ENCODE results near the gene NPW. TPM values are rescaled to one million over a fixed set of nuclear protein-coding genes. Genes with fewer than 3 reads are reported as not detected.
A peak's percentile ranks its signal among the peaks of the same experiment; 100 is the strongest.

Gene NPW
- total and polyA plus RNA-seq, 2 experiments from 2014 or later: 3.0 TPM; not detected in 1

DNA sequence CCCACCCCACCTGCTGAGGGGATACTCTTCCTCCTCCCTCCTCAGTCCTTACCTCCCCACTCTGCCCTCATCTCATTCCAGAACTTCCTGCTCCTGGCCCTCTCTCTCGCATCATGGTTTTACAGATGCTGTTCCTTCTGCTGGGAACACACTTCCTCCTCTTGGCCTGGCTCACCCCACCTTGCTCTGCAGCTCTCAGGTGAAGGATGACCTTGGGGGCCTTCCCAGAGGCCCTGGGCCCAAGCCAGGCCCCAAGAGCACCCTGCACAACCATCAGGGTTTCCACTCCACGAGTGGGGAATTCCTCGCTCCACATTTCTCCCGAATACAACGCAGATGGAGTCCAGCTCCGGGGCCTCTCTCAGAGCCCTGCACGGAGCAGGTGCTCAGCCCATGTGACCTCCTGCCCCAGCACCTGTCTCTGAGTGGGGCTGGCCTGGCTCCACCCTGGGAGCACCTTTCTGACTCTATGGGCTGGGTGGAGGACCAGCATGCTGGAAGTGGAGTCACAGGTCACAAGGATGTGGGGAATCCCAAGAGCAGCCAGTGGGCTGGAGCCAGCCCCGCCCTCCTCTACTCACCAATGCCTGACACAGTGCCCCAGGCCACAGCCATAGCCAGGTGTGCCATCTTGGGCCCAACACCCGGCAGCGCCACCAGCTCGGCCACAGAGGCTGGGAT lies 23.5 kb downstream of the NPW start:
- Histone ChIP-seq H3K4me2 (ENCODE audit: unreplicated experiment) (no peak overlapping the region), H2AFZ (no peak overlapping the region), H3K27me3 (replicated peaks; ENCODE audit: insufficient read depth) (no peaks in the 10 kb centered on the region), H3K4me1 (ENCODE audit: insufficient read depth) (peaks cover 7% of the 10 kb centered on the region), H3K9me2 (ENCODE audit: insufficient read depth) (no peaks in the 10 kb centered on the region), H3K4me3 (no peak overlapping the region), H3K36me3 (ENCODE audit: low read depth) (no peaks in the 10 kb centered on the region), H3F3A (ENCODE audit: insufficient read depth) (no peaks in the 10 kb centered on the region), H3K9me3 (ENCODE audit: low read depth) (no peaks in the 10 kb centered on the region), H3K27ac (no peak overlapping the region), H3K79me2 (ENCODE audit: insufficient read depth) (peaks cover 3% of the 10 kb centered on the region), H3K9ac (no peak overlapping the region), H4K20me1 (ENCODE audit: insufficient read depth) (no peaks in the 10 kb centered on the region)
- 96 to 97% methylated on average over 11 of the region's 11 CpGs for WGBS, 2 experiments (ENCODE audit: low coverage in 1 of 2, low lambda C conversion rate in 2 of 2, missing lambda C conversion rate in 2 of 2)
- no peak for TF ChIP-seq EZH2 (IDR thresholded peaks at IDR 0.05; ENCODE audit: insufficient read depth, poor library complexity, severe bottlenecking)
- no peak for TF ChIP-seq EZH2phosphoT487 (IDR thresholded peaks at IDR 0.05; ENCODE audit: insufficient read depth, low read depth)
- DNase-seq: no peak
- in situ Hi-C loops (cut with MboI): no loop called here

DNA sequence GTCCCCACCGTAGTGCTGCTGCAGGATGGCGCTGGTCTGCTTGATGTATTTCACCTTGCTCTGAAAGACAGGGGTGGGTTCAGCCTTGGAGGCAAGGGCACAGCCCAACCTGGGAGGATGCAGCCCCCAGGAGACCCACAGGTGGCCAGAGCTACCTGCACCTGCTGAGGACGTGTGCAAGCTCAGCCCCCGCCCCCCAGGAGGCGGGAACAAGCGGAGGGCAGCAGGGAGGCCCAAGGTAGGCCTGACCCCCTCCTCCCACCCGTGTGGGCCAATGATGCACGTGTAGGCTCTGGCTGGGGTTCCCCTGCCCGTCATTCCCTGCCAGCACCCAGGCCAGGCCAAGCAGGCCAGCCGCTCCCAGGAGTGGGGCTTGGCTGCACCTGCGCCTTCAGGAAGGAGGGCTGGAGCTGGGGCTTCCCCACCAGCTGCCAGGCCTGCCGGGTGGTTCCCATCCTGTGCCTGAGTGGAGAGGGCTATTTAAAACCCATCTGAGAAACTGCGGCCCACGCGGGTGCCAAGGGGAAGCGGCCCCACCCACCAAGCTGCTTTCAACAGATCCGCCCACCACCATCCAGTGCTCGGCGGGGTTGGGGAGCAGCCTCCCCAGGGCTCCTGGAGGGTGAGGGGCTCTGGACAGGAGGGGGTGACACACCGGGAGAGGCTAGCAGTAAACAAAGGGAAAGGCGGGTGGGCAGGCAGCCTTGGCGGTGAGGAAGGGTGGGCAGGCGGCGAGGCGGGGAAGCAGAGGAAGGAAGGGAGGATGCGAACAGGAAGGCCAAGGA lies 24.3 kb downstream of the NPW start:
- Histone ChIP-seq H3K4me3 (no peak overlapping the region), H3K4me1 (ENCODE audit: insufficient read depth) (peaks cover 7% of the 10 kb centered on the region), H3K36me3 (ENCODE audit: low read depth) (no peaks in the 10 kb centered on the region), H3K9me3 (ENCODE audit: low read depth) (no peaks in the 10 kb centered on the region), H3K27me3 (replicated peaks; ENCODE audit: insufficient read depth) (no peaks in the 10 kb centered on the region), H3K79me2 (ENCODE audit: insufficient read depth) (peaks cover 11% of the 10 kb centered on the region), H4K20me1 (ENCODE audit: insufficient read depth) (no peaks in the 10 kb centered on the region), H3K4me2 (ENCODE audit: unreplicated experiment) (no peak overlapping the region), H3F3A (ENCODE audit: insufficient read depth) (no peaks in the 10 kb centered on the region), H2AFZ (no peak overlapping the region), H3K9me2 (ENCODE audit: insufficient read depth) (no peaks in the 10 kb centered on the region), H3K27ac (no peak overlapping the region), H3K9ac (no peak overlapping the region)
- in situ Hi-C loops (cut with MboI): no loop called here
- no peak for TF ChIP-seq EZH2phosphoT487 (IDR thresholded peaks at IDR 0.05; ENCODE audit: insufficient read depth, low read depth)
- no peak for TF ChIP-seq EZH2 (IDR thresholded peaks at IDR 0.05; ENCODE audit: insufficient read depth, poor library complexity, severe bottlenecking)
- 80% methylated on average over 23 to 26 of the region's 26 CpGs for whole genome bisulfite sequencing, 2 experiments (ENCODE audit: low coverage in 1 of 2, low lambda C conversion rate in 2 of 2, missing lambda C conversion rate in 2 of 2)
- no peak for DNase-seq

DNA sequence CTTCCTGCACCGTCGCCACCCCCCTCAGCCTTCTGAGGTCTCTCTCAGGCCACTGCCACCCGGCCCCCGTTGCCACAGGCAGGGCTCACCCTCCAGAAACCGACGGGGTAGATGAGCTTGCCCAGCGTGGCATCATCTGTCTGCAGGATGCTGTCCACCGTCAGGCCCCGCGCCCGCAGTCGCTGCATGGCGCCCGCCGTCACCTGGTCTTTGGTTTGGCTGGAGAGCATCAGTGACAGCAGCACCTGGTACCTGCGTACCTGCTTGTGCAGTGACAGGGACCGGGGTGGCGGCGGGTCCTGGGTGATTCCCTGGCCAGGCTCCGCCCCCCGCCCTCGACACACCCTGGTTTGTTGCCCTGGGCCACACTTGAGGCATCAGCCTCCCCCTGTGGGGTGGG lies 25.0 kb downstream of the NPW start:
- H3K79me2 ChIP-seq (ENCODE audit: insufficient read depth): peaks cover 18% of the 10 kb centered on the region
- H3F3A ChIP-seq (ENCODE audit: insufficient read depth): no peaks in the 10 kb centered on the region
- no peaks in the 10 kb centered on the region for H3K36me3 ChIP-seq (ENCODE audit: low read depth)
- in situ Hi-C loops (cut with MboI): no loop called here
- WGBS, 2 experiments (ENCODE audit: low coverage in 1 of 2, low lambda C conversion rate in 2 of 2, missing lambda C conversion rate in 2 of 2): 95 to 99% methylated on average over 16 to 22 of the region's 22 CpGs
- H4K20me1 ChIP-seq (ENCODE audit: insufficient read depth): no peaks in the 10 kb centered on the region
- no peak for DNase-seq
- H3K9me3 ChIP-seq (ENCODE audit: low read depth): no peaks in the 10 kb centered on the region
- no peak overlapping the region for H2AFZ ChIP-seq
- no peak overlapping the region for H3K27ac ChIP-seq
- no peak overlapping the region for H3K4me3 ChIP-seq
- H3K4me1 ChIP-seq (ENCODE audit: insufficient read depth): peaks cover 3% of the 10 kb centered on the region; the same call in 1 of the 2 replicates
- TF ChIP-seq EZH2 (IDR thresholded peaks at IDR 0.05; ENCODE audit: insufficient read depth, poor library complexity, severe bottlenecking): no peak
- no peak for TF ChIP-seq EZH2phosphoT487 (IDR thresholded peaks at IDR 0.05; ENCODE audit: insufficient read depth, low read depth)
- H3K4me2 ChIP-seq (ENCODE audit: unreplicated experiment): no peak overlapping the region
- H3K27me3 ChIP-seq (replicated peaks; ENCODE audit: insufficient read depth): no peaks in the 10 kb centered on the region
- no peak overlapping the region for H3K9ac ChIP-seq
- H3K9me2 ChIP-seq (ENCODE audit: insufficient read depth): no peaks in the 10 kb centered on the region

DNA sequence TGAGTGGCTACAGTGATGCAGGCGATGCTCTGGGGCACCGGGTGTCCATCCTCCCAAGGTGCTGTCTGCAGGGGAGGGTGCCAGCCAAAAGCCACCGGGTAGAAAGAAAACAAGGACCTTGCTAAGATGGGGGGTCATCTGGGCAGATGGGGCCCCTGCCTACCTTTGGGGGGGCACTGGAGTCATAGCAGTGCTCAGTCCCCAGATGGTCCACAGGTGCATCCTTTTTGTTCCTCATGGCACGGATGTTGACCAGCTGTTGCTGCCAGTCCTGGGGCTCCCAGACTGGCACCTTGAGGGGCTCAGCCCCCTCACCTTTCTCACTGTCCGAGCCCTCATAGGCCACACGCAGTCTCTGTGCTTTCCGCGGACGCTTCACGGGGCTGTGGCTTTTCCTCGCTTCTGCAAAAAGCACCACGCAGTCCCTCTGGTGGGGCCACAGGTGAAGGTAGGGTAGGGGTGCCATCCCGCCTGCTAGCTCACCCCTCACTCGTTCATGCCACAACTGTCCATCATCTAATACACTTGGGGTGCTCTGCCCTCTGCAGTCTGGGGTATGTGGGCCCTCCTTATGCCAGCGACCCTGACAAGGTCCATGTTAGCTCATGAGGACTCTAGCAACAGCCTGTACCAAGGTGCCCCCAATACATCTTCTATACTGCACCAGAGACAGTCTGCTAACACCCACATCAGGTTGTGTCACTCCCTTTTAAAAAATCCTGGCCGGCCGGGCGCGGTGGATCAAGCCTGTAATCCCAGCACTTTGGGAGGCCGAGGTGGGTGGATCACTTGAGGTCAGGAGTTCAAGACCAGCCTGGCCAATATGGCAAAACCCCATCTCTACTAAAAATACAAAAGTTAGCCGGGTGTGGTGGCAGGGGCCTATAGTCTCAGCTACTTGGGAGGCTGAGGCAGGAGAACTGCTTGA lies 26.6 kb downstream of the NPW start:
- WGBS, 2 experiments (ENCODE audit: low coverage in 1 of 2, low lambda C conversion rate in 2 of 2, missing lambda C conversion rate in 2 of 2): 88 to 89% methylated on average over 20 to 21 of the region's 21 CpGs
- no peaks in the 10 kb centered on the region for H3K9me2 ChIP-seq (ENCODE audit: insufficient read depth)
- no peaks in the 10 kb centered on the region for H3K9me3 ChIP-seq (ENCODE audit: low read depth)
- in situ Hi-C loops (cut with MboI): no loop called here
- no peaks in the 10 kb centered on the region for H3F3A ChIP-seq (ENCODE audit: insufficient read depth)
- H3K79me2 ChIP-seq (ENCODE audit: insufficient read depth): peaks cover 29% of the 10 kb centered on the region
- H3K27me3 ChIP-seq (replicated peaks; ENCODE audit: insufficient read depth): no peaks in the 10 kb centered on the region
- no peak overlapping the region for H3K27ac ChIP-seq
- no peaks in the 10 kb centered on the region for H3K4me1 ChIP-seq (ENCODE audit: insufficient read depth)
- no peaks in the 10 kb centered on the region for H3K36me3 ChIP-seq (ENCODE audit: low read depth)
- H3K4me2 ChIP-seq (ENCODE audit: unreplicated experiment): peak overlapping the region; percentile 86
- DNase-seq: no peak
- no peaks in the 10 kb centered on the region for H4K20me1 ChIP-seq (ENCODE audit: insufficient read depth)
- peak overlapping the region; percentile 83; the same call in 1 of the 2 replicates for H3K4me3 ChIP-seq
- TF ChIP-seq EZH2 (IDR thresholded peaks at IDR 0.05; ENCODE audit: insufficient read depth, poor library complexity, severe bottlenecking) (no peak), EZH2phosphoT487 (IDR thresholded peaks at IDR 0.05; ENCODE audit: insufficient read depth, low read depth) (no peak)
- H3K9ac ChIP-seq: no peak overlapping the region
- H2AFZ ChIP-seq: peak overlapping the region; percentile 85; the same call in 1 of the 2 replicates

Data from GM23248 (cell line).